GM21825 (cell line): ENCODE results near the gene BMP15.

Experiments used
- ATAC-seq: cut with Tn5 transposase; IDR thresholded peaks from one replicate; pipeline ENCODE4 v1.9.1; 2021; ENCODE audit warnings: mild to moderate bottlenecking, moderate library complexity; ENCODE audit not compliant: unreplicated experiment

The BMP15 gene

GRCh38 chrX:50910685-50911176 lies at the start of gene BMP15:
BMP15 (plus strand) TSS chrX:50910735; CDS start chrX:50910784, 49 bp downstream.
- ATAC-seq: no peak

- ATAC-seq: no peak
Measured at GRCh38 chrX:50863471-50863870, 47.1 kb upstream of the BMP15 start.

GRCh38 chrX:50865311-50865710 lies 45.2 kb upstream of the BMP15 start:
- ATAC-seq: no peak

GRCh38 chrX:50871922-50872453 lies 38.5 kb upstream of the BMP15 start:
- ATAC-seq: no peak

GRCh38 chrX:50874876-50875275 lies 35.7 kb upstream of the BMP15 start:
- no peak for ATAC-seq

- ATAC-seq: no peak
Measured at GRCh38 chrX:50876551-50876950, 34.0 kb upstream of the BMP15 start.

GRCh38 chrX:50877310-50877709 lies 33.2 kb upstream of the BMP15 start:
- ATAC-seq: no peak

GRCh38 chrX:50881028-50881427 lies 29.5 kb upstream of the BMP15 start:
- ATAC-seq: no peak

- no peak for ATAC-seq
Measured at GRCh38 chrX:50888884-50889283, 21.7 kb upstream of the BMP15 start.

GRCh38 chrX:50889582-50889981 lies 21.0 kb upstream of the BMP15 start:
- no peak for ATAC-seq

- no peak for ATAC-seq
Measured at GRCh38 chrX:50893047-50893446, 17.5 kb upstream of the BMP15 start.

GRCh38 chrX:50893466-50893865 lies 17.1 kb upstream of the BMP15 start:
- ATAC-seq: no peak

- no peak for ATAC-seq
Measured at GRCh38 chrX:50905334-50905733, 5.2 kb upstream of the BMP15 start.

GRCh38 chrX:50913520-50913919 lies 3.0 kb downstream of the BMP15 start:
- no peak for ATAC-seq

- ATAC-seq: no peak
Measured at GRCh38 chrX:50920132-50920531, 9.6 kb downstream of the BMP15 start.

GRCh38 chrX:50927127-50927526 lies 16.6 kb downstream of the BMP15 start:
- ATAC-seq: no peak

- no peak for ATAC-seq
Measured at GRCh38 chrX:50941638-50942037, 31.1 kb downstream of the BMP15 start.

- no peak for ATAC-seq
Measured at GRCh38 chrX:50942471-50942870, 31.9 kb downstream of the BMP15 start.

- ATAC-seq: no peak
Measured at GRCh38 chrX:50952406-50952805, 41.9 kb downstream of the BMP15 start.

GRCh38 chrX:50953832-50954231 lies 43.3 kb downstream of the BMP15 start:
- no peak for ATAC-seq

- no peak for ATAC-seq
Measured at GRCh38 chrX:50962156-50962555, 51.6 kb downstream of the BMP15 start.

GRCh38 chrX:50963842-50964241 lies 53.3 kb downstream of the BMP15 start:
- ATAC-seq: no peak
